Mammary epithelial cell (primary cell): ENCODE data around the gene ALG6.

Experiments
- EZH2 ChIP-seq: IDR thresholded peaks from 2 replicates; pipeline ENCODE4 v1.6.1; 2012; ENCODE audit warnings: low read length, inconsistent platforms, borderline replicate concordance
- TF ChIP-seq, protein P1 (sequence below), 2 donors: IDR thresholded peaks in 1 of 2; conservative IDR thresholded peaks in 1 of 2; 2 replicates each; pipeline ENCODE4 v1.5.1; 2011 to 2012; ENCODE audit warnings: inconsistent platforms in 2 of 2, low read length in 2 of 2, mild to moderate bottlenecking in 2 of 2, control low read depth in 1 of 2, low read depth in 1 of 2; ENCODE audit not compliant: insufficient read depth in 1 of 2; ENCODE audit errors: extremely low read depth in 1 of 2

DNA sequence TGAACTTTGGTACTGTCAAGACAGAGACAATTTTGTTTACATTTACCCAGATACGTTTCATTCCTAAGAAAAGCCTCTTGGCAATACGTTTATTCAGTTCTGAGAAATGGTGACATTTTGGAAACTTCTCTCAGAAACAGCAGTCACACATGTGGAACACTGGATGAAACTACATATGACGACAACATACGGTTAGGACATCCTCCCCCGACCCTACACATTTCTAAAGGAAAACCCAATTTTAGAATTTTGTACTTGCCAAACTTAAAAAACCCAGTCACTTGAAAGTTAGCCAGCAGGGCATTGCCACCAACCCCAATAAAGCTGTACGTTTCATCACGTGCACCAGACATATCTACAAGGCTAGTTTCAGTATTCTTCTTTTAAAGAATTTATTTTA, 98.8 kb downstream of the ALG6 start:
- TF ChIP-seq, protein P1, sequence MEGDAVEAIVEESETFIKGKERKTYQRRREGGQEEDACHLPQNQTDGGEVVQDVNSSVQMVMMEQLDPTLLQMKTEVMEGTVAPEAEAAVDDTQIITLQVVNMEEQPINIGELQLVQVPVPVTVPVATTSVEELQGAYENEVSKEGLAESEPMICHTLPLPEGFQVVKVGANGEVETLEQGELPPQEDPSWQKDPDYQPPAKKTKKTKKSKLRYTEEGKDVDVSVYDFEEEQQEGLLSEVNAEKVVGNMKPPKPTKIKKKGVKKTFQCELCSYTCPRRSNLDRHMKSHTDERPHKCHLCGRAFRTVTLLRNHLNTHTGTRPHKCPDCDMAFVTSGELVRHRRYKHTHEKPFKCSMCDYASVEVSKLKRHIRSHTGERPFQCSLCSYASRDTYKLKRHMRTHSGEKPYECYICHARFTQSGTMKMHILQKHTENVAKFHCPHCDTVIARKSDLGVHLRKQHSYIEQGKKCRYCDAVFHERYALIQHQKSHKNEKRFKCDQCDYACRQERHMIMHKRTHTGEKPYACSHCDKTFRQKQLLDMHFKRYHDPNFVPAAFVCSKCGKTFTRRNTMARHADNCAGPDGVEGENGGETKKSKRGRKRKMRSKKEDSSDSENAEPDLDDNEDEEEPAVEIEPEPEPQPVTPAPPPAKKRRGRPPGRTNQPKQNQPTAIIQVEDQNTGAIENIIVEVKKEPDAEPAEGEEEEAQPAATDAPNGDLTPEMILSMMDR (conservative IDR thresholded peaks at IDR 0.05 in 1 of 2, IDR thresholded peaks at IDR 0.05 in 1 of 2; ENCODE audit: extremely low read depth in 1 of 2, insufficient read depth in 1 of 2, low read depth in 1 of 2, low read length in 2 of 2) = no peak
- TF ChIP-seq EZH2 = no peak
